Activated CD8-positive, alpha-beta T cell treated with anti-CD3 and anti-CD28 coated beads, Interleukin-2, amount 10 ng/mL, durations not matched to agents 7 days and 5 days (primary cell): ENCODE results near the gene CAP1. TPM values are rescaled to one million over a fixed set of nuclear protein-coding genes. Genes with fewer than 3 reads are reported as not detected.

Experiments
- ATAC-seq: fragments of 150-1000 bp; cut with Tn5 transposase; one replicate; pipeline ENCODE4 v1.10.0; 2021; ENCODE audit warnings: moderate library complexity
- CTCF ChIA-PET: fragments of 350-600 bp; sonication (Branson Sonifier 250); formaldehyde crosslinking; loops from one replicate; lab custom pipeline; 2021; ENCODE audit warnings: antibody characterized with exemption; lab: Charles Lee
- POLR2A ChIA-PET: fragments of 350-600 bp; sonication (Branson Sonifier 250); formaldehyde crosslinking; loops from one replicate; lab custom pipeline; 2021; ENCODE audit warnings: antibody characterized with exemption; lab: Charles Lee
- DNase-seq: peaks from one replicate; pipeline ENCODE4 v3.0.0-alpha.2; 2020
- H3K27ac Mint-ChIP-seq: one replicate; pipeline ENCODE4 v1.8.0; 2021; ENCODE audit warnings: mild to moderate bottlenecking, mixed read lengths
- H3K27me3 Mint-ChIP-seq: one replicate; pipeline ENCODE4 v1.8.0; 2021; ENCODE audit warnings: low read depth, mixed read lengths
- H3K36me3 Mint-ChIP-seq: one replicate; pipeline ENCODE4 v1.8.0; 2021; ENCODE audit warnings: low read depth, mixed read lengths
- H3K4me1 Mint-ChIP-seq: one replicate; pipeline ENCODE4 v1.8.0; 2021; ENCODE audit warnings: low read depth, mixed read lengths
- H3K4me3 Mint-ChIP-seq: one replicate; pipeline ENCODE4 v1.8.0; 2021; ENCODE audit warnings: mild to moderate bottlenecking, mixed read lengths
- H3K9me3 Mint-ChIP-seq: one replicate; pipeline ENCODE4 v1.8.0; 2022; ENCODE audit warnings: mixed read lengths; ENCODE audit not compliant: insufficient read depth
- total RNA-seq, 2 experiments: library from RNA; stranded (reverse); gene quantifications; one replicate each; pipeline ENCODE4 v1.2.3, GENCODE V29; 2021

The CAP1 gene
- total RNA-seq, 2 experiments from 2014 or later: 805 to 847 TPM

- H3K4me3 Mint-ChIP-seq: peak overlapping the region; percentile 67
- DNase-seq (peak; percentile 61), ATAC-seq (peak; percentile 76)
- peak overlapping the region; percentile 90 for H3K27ac Mint-ChIP-seq
- no peaks in the 10 kb centered on the region for H3K9me3 Mint-ChIP-seq
- ChIA-PET POLR2A (interaction anchor here (1.3 to 4.5 kb wide), 2 partner anchors 9 to 18 kb away, joined by 4 to 47 read pairs; partner anchors contain the start of gene CAP1), CTCF (interaction anchor here (0.8 to 2.8 kb wide), 13 partner anchors 8 to 345 kb away, joined by 3 to 18 read pairs (median 6); partner anchors contain the start of gene CAP1)
- H3K27me3 Mint-ChIP-seq: no peaks in the 10 kb centered on the region
- peaks cover 87% of the 10 kb centered on the region for H3K36me3 Mint-ChIP-seq
- peaks cover 87% of the 10 kb centered on the region for H3K4me1 Mint-ChIP-seq
Measured at GRCh38 chr1:40059338-40059959, 18.9 kb downstream of the CAP1 start.

DNA sequence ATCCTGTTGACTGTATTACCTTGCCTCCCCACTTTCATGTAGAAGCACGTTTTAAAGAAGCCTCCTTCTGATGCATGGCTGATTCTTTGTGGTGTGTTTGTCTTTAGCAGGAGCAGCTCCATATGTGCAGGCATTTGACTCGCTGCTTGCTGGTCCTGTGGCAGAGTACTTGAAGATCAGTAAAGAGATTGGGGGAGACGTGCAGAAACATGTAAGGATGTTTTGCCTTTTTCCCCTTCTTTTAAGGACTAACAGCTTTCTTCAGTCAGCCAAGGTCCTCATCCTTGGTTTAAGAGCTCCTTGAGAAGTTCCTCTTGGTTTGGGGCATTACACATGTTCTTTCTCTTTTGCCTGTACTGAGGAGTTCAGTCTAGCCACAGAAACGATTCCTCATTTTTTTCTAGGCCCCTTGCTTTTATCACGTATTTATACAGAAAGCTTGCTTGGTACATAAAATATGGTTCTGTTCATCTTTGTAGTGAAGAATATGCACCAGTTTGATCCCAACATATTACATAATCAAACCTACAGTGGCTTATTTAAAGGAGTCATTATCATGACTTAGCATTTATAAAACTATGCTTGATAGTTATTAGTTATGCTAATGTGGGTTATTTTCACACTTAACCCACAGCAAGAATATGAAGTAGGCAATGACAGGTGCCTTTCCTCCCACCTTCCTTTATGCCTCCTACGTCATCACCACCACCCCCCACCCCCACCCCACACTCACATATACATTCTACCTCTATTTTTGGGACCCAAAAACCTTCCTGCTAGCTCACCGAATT is 19.6 kb downstream of the CAP1 start:
- Mint-ChIP-seq H3K4me3 (peak overlapping the region; percentile 67), H3K27me3 (no peaks in the 10 kb centered on the region), H3K9me3 (no peaks in the 10 kb centered on the region), H3K36me3 (peaks cover 88% of the 10 kb centered on the region), H3K4me1 (peaks cover 87% of the 10 kb centered on the region), H3K27ac (peak overlapping the region; percentile 90)
- ChIA-PET POLR2A (interaction anchor here (0.7 to 4.5 kb wide), 3 partner anchors 10 to 103 kb away, joined by 3 to 47 read pairs (median 4); partner anchors contain the start of gene CAP1), CTCF (interaction anchor here (0.6 to 2.8 kb wide), 14 partner anchors 9 to 345 kb away, joined by 3 to 18 read pairs (median 4); partner anchors contain the start of gene CAP1)
- DNase-seq: no peak
- peak; percentile 47 for ATAC-seq

DNA sequence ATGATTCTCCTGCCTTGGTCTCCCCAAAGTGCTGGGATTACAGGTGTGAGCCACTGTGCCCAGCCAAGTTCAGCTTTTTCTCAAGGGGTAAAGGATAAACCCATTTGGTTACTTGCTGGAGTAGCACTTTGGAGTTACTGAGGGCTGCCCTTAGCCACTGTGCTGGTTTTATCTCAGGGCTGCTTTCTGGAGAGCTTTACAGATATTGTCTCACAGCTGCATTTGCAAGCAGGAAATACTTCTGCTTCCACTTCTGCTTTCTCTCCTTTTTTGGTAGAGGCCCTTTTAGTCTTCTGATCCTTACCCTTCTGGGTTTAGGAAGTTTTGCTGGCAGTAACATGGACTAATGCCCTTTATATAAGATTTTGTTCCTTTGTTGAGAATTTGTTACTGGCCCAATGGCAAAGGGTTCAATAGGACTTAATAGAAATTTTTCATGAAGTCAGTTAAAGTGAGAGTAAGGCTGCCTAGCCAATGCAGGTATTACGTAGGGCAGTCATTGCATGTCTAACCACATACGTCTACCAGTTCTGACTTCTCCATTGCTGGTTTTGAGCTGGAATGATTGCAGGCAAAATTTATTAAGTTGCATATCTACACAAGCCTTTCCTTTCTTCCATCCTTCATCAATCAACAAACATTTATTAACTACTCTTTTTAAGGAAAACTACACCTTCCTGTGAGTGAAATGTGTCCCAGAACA is 24.4 kb downstream of the CAP1 start:
- peak overlapping the region; percentile 85 for H3K27ac Mint-ChIP-seq
- no peaks in the 10 kb centered on the region for H3K9me3 Mint-ChIP-seq
- ATAC-seq (no peak), DNase-seq (no peak)
- H3K36me3 Mint-ChIP-seq: peaks cover 83% of the 10 kb centered on the region
- H3K27me3 Mint-ChIP-seq: no peaks in the 10 kb centered on the region
- peaks cover 63% of the 10 kb centered on the region for H3K4me1 Mint-ChIP-seq
- CTCF ChIA-PET: interaction anchor here (1.8 to 4.6 kb wide), 5 partner anchors 10 to 274 kb away, joined by 5 to 32 read pairs (median 6); no protein-coding TSS in a partner anchor
- H3K4me3 Mint-ChIP-seq: peak overlapping the region; percentile 9
- POLR2A ChIA-PET: interaction anchor here (0.6 to 3.2 kb wide), 3 partner anchors 10 to 453 kb away, joined by 3 to 10 read pairs (median 4); no protein-coding TSS in a partner anchor

DNA sequence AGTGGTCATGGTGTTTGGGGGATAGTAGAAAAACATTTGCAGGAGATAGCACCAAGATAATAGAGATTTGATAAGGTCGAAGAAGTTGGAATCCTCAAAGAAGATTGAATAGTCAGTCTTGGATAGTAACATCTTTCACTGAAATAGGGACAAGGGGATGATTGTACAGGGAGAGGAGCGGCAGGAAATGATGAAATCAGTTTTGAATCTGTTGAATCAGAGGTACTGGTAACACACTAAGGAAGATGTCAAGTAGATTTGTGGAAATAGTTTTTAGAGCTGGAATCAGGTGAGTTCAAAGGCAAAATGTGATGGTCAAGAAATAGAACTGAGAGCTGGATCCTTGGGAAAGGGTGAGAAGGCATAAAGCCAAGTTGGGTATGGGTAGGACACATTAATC is 26.5 kb downstream of the CAP1 start:
- POLR2A ChIA-PET: interaction anchor here (1.1 kb wide), 1 partner anchor 28 kb away, joined by 4 read pairs; no protein-coding TSS in a partner anchor
- no peak for DNase-seq
- peaks cover 85% of the 10 kb centered on the region for H3K36me3 Mint-ChIP-seq

GRCh38 chr1:40067851-40068250 is 27.3 kb downstream of the CAP1 start:
- Mint-ChIP-seq H3K27me3 (no peaks in the 10 kb centered on the region), H3K9me3 (no peaks in the 10 kb centered on the region), H3K4me3 (no peak overlapping the region), H3K36me3 (peaks cover 87% of the 10 kb centered on the region), H3K27ac (peak overlapping the region; percentile 44), H3K4me1 (peaks cover 43% of the 10 kb centered on the region)
- POLR2A ChIA-PET: interaction anchor here (1.1 kb wide), 1 partner anchor 28 kb away, joined by 4 read pairs; no protein-coding TSS in a partner anchor
- ATAC-seq (no peak), DNase-seq (no peak)
- CTCF ChIA-PET: interaction anchor here (4.6 kb wide), 1 partner anchor 10 kb away, joined by 32 read pairs; no protein-coding TSS in a partner anchor

More for the DNA sequence above, 26.5 kb downstream of the CAP1 start:
- CTCF ChIA-PET: interaction anchor here (0.6 to 4.6 kb wide), 2 partner anchors 11 to 203 kb away, joined by 3 to 32 read pairs; no protein-coding TSS in a partner anchor
- no peak for ATAC-seq
- Mint-ChIP-seq H3K9me3 (no peaks in the 10 kb centered on the region), H3K27ac (peak overlapping the region; percentile 79), H3K4me1 (peaks cover 45% of the 10 kb centered on the region), H3K27me3 (no peaks in the 10 kb centered on the region), H3K4me3 (no peak overlapping the region)

DNA sequence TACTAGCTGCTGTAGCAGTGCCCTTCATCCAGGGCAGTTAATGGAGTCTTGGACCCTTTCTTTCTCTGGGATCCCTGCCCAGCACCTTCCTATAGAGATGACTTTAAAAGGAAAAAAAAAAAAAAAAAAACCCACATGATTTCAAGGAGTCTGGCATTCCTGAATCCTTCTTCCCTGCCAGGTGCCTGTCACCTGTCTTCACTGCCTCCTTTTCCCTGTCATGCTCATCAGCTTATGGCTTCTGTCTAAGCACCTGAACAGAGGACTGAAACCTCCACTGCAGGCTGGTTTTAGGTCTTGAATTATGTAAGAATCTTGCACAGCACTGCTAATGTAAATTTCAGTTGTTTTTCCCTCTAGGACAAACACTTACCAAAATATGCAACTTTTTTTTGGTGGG is 31.6 kb downstream of the CAP1 start:
- POLR2A ChIA-PET: no interaction called here
- peak overlapping the region; percentile 13 for H3K27ac Mint-ChIP-seq
- ATAC-seq: no peak
- H3K4me3 Mint-ChIP-seq: no peak overlapping the region
- peaks cover 68% of the 10 kb centered on the region for H3K36me3 Mint-ChIP-seq
- CTCF ChIA-PET: interaction anchor here (2.0 kb wide), 1 partner anchor 267 kb away, joined by 5 read pairs; no protein-coding TSS in a partner anchor
- DNase-seq: no peak
- no peaks in the 10 kb centered on the region for H3K9me3 Mint-ChIP-seq
- no peaks in the 10 kb centered on the region for H3K27me3 Mint-ChIP-seq
- H3K4me1 Mint-ChIP-seq: peaks cover 7% of the 10 kb centered on the region

DNA sequence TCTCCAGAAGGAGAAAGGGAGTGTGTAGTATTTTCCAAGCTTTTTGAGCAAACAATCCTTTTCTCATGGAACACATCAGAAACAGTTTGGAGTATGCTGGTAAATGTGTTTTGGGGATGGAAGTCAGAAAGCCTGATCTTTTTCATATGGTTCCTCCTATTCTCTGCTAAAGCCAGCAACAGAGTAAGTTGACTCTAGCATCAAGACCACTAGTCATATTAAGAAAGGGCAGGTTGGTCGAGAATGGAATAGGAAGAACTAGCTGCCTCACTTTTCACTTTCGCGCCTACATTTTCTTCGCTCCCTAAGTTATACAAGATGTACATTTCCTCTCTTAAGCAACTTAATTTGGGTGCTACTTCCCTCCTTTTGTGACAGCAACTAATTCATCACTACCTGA is 32.5 kb downstream of the CAP1 start:
- peaks cover 65% of the 10 kb centered on the region for H3K36me3 Mint-ChIP-seq
- no peaks in the 10 kb centered on the region for H3K9me3 Mint-ChIP-seq
- ChIA-PET POLR2A (interaction anchor here (0.6 kb wide), 1 partner anchor 34 kb away, joined by 4 read pairs; no protein-coding TSS in a partner anchor), CTCF (interaction anchor here (1.7 to 2.0 kb wide), 2 partner anchors 12 to 266 kb away, joined by 5 to 7 read pairs; no protein-coding TSS in a partner anchor)
- no peak for ATAC-seq
- no peaks in the 10 kb centered on the region for H3K27me3 Mint-ChIP-seq
- DNase-seq: no peak
- peaks cover 3% of the 10 kb centered on the region for H3K4me1 Mint-ChIP-seq
- H3K4me3 Mint-ChIP-seq: no peak overlapping the region
- peak overlapping the region; percentile 15 for H3K27ac Mint-ChIP-seq

GRCh38 chr1:40075266-40075665 is 34.7 kb downstream of the CAP1 start:
- ChIA-PET POLR2A (interaction anchor here (0.5 to 2.4 kb wide), 4 partner anchors 12 to 27 kb away, joined by 3 to 10 read pairs (median 3); no protein-coding TSS in a partner anchor), CTCF (interaction anchor here (0.5 to 2.3 kb wide), 7 partner anchors 10 to 264 kb away, joined by 3 to 9 read pairs (median 5); no protein-coding TSS in a partner anchor)
- no peaks in the 10 kb centered on the region for H3K9me3 Mint-ChIP-seq
- DNase-seq: no peak
- H3K4me1 Mint-ChIP-seq: peaks cover 3% of the 10 kb centered on the region
- no peak for ATAC-seq
- H3K4me3 Mint-ChIP-seq: no peak overlapping the region
- peaks cover 63% of the 10 kb centered on the region for H3K36me3 Mint-ChIP-seq
- no peaks in the 10 kb centered on the region for H3K27me3 Mint-ChIP-seq
- no peak overlapping the region for H3K27ac Mint-ChIP-seq

GRCh38 chr1:40076895-40077312 is 36.4 kb downstream of the CAP1 start:
- H3K9me3 Mint-ChIP-seq: no peaks in the 10 kb centered on the region
- ATAC-seq (no peak), DNase-seq (no peak)
- no peak overlapping the region for H3K27ac Mint-ChIP-seq
- no peaks in the 10 kb centered on the region for H3K27me3 Mint-ChIP-seq
- no peak overlapping the region for H3K4me3 Mint-ChIP-seq
- CTCF ChIA-PET: interaction anchor here (0.6 to 4.9 kb wide), 13 partner anchors 7 to 265 kb away, joined by 3 to 49 read pairs (median 5); no protein-coding TSS in a partner anchor
- POLR2A ChIA-PET: interaction anchor here (0.6 kb wide), 1 partner anchor 323 kb away, joined by 3 read pairs; no protein-coding TSS in a partner anchor
- peaks cover 3% of the 10 kb centered on the region for H3K4me1 Mint-ChIP-seq
- peaks cover 54% of the 10 kb centered on the region for H3K36me3 Mint-ChIP-seq

- Mint-ChIP-seq H3K36me3 (peaks cover 45% of the 10 kb centered on the region), H3K27ac (no peak overlapping the region), H3K4me3 (no peak overlapping the region), H3K9me3 (no peaks in the 10 kb centered on the region), H3K27me3 (no peaks in the 10 kb centered on the region), H3K4me1 (peaks cover 2% of the 10 kb centered on the region)
- ATAC-seq: peak; percentile 83
- ChIA-PET POLR2A (no interaction called here), CTCF (interaction anchor here (0.6 to 4.9 kb wide), 15 partner anchors 10 to 263 kb away, joined by 3 to 49 read pairs (median 4); partner anchors contain the start of gene PPT1)
- peak; percentile 75 for DNase-seq
Measured at GRCh38 chr1:40078512-40079333, 38.2 kb downstream of the CAP1 start.
